Suprapubic skin (tissue), 4 donors: ENCODE results near the gene BATF. TPM values are rescaled to one million over a fixed set of nuclear protein-coding genes. Genes with fewer than 3 reads are reported as not detected.

Experiments used
- DNase-seq, 2 donors: peaks; one replicate each; pipeline ENCODE4 v3.0.0-alpha.2; 2019; ENCODE audit warnings: low spot score in 2 of 2
- H3K27ac ChIP-seq: fragments of 200-600 bp; sonication (generic); one replicate; pipeline ENCODE4 v1.5.1; 2019
- H3K27me3 ChIP-seq: fragments of 200-600 bp; sonication (generic); one replicate; pipeline ENCODE4 v1.5.1; 2019
- H3K36me3 ChIP-seq: fragments of 200-600 bp; sonication (generic); one replicate; pipeline ENCODE4 v1.5.1; 2019
- H3K4me1 ChIP-seq: fragments of 200-600 bp; sonication (generic); one replicate; pipeline ENCODE4 v1.5.1; 2019
- H3K4me3 ChIP-seq: fragments of 200-600 bp; sonication (generic); one replicate; pipeline ENCODE4 v1.5.1; 2019; ENCODE audit warnings: mild to moderate bottlenecking
- H3K9me3 ChIP-seq: fragments of 200-600 bp; sonication (generic); one replicate; pipeline ENCODE4 v1.5.1; 2019
- EP300 ChIP-seq: sonication (generic); formaldehyde crosslinking; IDR thresholded peaks from one replicate; pipeline ENCODE4 v1.6.1; 2017; ENCODE audit warnings: antibody characterized with exemption
- POLR2A ChIP-seq, 2 donors: fragments of 450-650 bp; IDR thresholded peaks; one replicate each; pipeline ENCODE4 v1.6.1; 2017; ENCODE audit warnings: antibody characterized with exemption in 2 of 2, mild to moderate bottlenecking in 2 of 2, moderate library complexity in 2 of 2
- POLR2AphosphoS5 ChIP-seq, 3 donors: sonication (generic); formaldehyde crosslinking; IDR thresholded peaks; one replicate each; pipeline ENCODE4 v1.6.1; 2017; ENCODE audit warnings: antibody characterized with exemption in 3 of 3
- WGBS: methylation state at CpG from one replicate; pipeline ENCODE4 v1.1.5; 2018; 5-methylcytosine and 5-hydroxymethylcytosine counted together
- total RNA-seq, 4 donors: library from RNA; depleted of rRNA; stranded (reverse); fragments of >200 nt; gene quantifications; one replicate each; pipeline ENCODE4 v1.1.0, GENCODE V29; 2016
- TF ChIP-seq, protein P1 (sequence below), 2 donors: fragments of 200-600 bp in 1 of 2; fragments of 450-650 bp in 1 of 2; sonication (generic) in 1 of 2; IDR thresholded peaks; one replicate each; pipeline ENCODE4 v1.5.1; 2016 to 2019; ENCODE audit warnings: antibody characterized with exemption in 2 of 2, mild to moderate bottlenecking in 1 of 2, moderate library complexity in 1 of 2

Gene BATF
- total RNA-seq, 4 donors from 2014 or later = 1.1 to 4.2 (median 1.1) TPM; not detected in 1

DNA sequence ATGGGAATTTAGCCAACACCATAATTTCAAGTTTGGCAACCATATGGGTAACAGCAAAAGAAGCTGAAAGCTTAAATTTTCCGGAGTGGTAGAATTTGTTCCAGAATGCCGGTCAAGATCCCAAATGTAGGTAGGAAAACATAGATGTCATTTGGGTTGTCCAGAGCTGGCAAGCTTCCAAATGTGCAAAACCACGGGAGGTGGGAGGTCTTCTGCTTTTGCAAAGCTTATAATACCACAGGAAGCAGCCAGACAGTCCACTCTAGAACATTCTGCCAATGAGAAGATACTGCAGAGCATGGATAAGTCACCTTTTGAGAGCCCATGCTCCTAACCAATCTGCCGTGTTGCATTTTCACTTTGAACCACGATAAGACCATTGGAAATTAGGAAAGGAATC is 26.4 kb upstream of the BATF start:
- no peak for DNase-seq
- no peaks in the 10 kb centered on the region for H3K36me3 ChIP-seq
- no peaks in the 10 kb centered on the region for H3K9me3 ChIP-seq
- H3K27ac ChIP-seq = no peak overlapping the region
- H3K4me3 ChIP-seq = no peak overlapping the region
- H3K4me1 ChIP-seq = no peaks in the 10 kb centered on the region
- TF ChIP-seq EP300 (no peak), POLR2AphosphoS5 (IDR thresholded peaks at IDR 0.05) (no peak), POLR2A (IDR thresholded peaks at IDR 0.05) (no peak)
- TF ChIP-seq, protein P1, sequence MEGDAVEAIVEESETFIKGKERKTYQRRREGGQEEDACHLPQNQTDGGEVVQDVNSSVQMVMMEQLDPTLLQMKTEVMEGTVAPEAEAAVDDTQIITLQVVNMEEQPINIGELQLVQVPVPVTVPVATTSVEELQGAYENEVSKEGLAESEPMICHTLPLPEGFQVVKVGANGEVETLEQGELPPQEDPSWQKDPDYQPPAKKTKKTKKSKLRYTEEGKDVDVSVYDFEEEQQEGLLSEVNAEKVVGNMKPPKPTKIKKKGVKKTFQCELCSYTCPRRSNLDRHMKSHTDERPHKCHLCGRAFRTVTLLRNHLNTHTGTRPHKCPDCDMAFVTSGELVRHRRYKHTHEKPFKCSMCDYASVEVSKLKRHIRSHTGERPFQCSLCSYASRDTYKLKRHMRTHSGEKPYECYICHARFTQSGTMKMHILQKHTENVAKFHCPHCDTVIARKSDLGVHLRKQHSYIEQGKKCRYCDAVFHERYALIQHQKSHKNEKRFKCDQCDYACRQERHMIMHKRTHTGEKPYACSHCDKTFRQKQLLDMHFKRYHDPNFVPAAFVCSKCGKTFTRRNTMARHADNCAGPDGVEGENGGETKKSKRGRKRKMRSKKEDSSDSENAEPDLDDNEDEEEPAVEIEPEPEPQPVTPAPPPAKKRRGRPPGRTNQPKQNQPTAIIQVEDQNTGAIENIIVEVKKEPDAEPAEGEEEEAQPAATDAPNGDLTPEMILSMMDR (IDR thresholded peaks at IDR 0.05) = no peak
- H3K27me3 ChIP-seq = no peaks in the 10 kb centered on the region
- 71% methylated on average over 5 of the region's 5 CpGs for WGBS

DNA sequence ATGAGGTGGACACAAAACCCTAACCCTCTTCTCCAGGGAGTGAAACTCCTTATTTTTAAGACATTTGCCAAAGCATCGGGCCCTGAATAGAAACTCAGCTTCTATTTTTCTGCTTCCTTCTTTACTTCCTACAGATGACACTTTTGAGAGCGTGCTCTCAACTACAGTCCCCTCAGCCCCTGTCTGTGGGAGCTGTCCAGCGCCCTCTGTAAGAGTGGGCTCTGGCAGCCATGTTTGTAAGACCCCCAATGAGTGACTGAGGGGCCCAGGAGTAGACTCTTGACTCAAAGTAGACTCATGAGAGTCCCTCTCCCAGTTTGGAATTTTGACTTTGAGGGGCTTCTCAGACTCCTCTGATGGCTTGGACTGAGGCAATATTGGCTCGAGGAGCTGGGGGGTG is 25.5 kb upstream of the BATF start:
- Histone ChIP-seq H3K4me1 (no peaks in the 10 kb centered on the region), H3K4me3 (no peak overlapping the region), H3K36me3 (no peaks in the 10 kb centered on the region), H3K27me3 (no peaks in the 10 kb centered on the region), H3K27ac (no peak overlapping the region), H3K9me3 (no peaks in the 10 kb centered on the region)
- no peak for TF ChIP-seq POLR2AphosphoS5 (IDR thresholded peaks at IDR 0.05)
- no peak for TF ChIP-seq EP300
- TF ChIP-seq POLR2A (IDR thresholded peaks at IDR 0.05) = no peak
- TF ChIP-seq, protein P1 (IDR thresholded peaks at IDR 0.05) = no peak
- DNase-seq = no peak
- WGBS = 96% methylated on average over 4 of the region's 4 CpGs

DNA sequence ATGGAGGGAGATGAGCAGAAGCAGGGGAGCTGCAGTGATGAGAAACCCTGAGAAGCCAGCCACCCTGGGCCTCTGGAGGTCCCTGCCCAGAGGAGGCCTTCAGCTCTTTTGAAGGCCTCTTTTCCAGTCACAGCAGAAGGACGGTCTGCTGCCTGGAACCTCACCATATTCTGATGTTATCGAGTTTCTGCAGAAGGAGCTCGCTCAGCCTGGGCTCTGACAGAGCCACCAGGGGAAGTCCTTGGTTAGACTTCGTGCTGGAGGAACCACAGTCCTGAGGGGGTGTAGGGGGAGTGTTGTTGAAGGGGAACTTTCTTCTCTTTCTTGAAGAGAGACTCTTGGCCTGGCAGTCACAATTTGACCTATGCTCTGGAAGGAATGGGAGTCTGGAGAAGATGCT is 25.1 kb upstream of the BATF start:
- 86% methylated on average over 1 of the region's 4 CpGs for WGBS
- DNase-seq = no peak
- Histone ChIP-seq H3K27me3 (no peaks in the 10 kb centered on the region), H3K9me3 (no peaks in the 10 kb centered on the region), H3K4me1 (no peaks in the 10 kb centered on the region), H3K4me3 (no peak overlapping the region), H3K27ac (no peak overlapping the region), H3K36me3 (no peaks in the 10 kb centered on the region)
- TF ChIP-seq EP300 = no peak
- TF ChIP-seq POLR2AphosphoS5 (IDR thresholded peaks at IDR 0.05) = no peak
- TF ChIP-seq POLR2A (IDR thresholded peaks at IDR 0.05) = no peak
- TF ChIP-seq, protein P1 (IDR thresholded peaks at IDR 0.05) = no peak

DNA sequence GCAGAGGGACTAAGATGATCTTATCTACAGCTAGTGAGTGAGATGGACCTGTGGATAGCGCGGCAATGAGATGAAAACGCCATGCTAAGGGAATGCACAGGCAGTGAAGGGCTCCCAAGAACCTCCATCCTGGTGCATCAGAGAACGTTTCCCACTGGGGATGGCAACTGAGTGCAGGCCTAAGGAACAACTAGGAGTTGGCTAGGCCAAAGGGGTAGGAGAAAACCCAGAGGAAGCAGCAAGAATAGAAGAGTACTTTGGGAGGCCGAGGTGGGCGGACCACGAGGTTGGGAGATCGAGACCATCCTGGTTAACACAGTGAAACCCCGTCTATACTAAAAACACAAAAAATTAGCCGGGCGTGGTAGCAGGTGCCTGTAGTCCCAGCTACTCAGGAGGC is 24.6 kb upstream of the BATF start:
- no peak for DNase-seq
- Histone ChIP-seq H3K27me3 (no peaks in the 10 kb centered on the region), H3K4me3 (no peak overlapping the region), H3K36me3 (no peaks in the 10 kb centered on the region), H3K9me3 (no peaks in the 10 kb centered on the region), H3K4me1 (no peaks in the 10 kb centered on the region), H3K27ac (no peak overlapping the region)
- TF ChIP-seq, protein P1 (IDR thresholded peaks at IDR 0.05) = no peak
- TF ChIP-seq POLR2AphosphoS5 (IDR thresholded peaks at IDR 0.05) (no peak), EP300 (no peak), POLR2A (IDR thresholded peaks at IDR 0.05) (no peak)
- 93% methylated on average over 11 of the region's 11 CpGs for WGBS

DNA sequence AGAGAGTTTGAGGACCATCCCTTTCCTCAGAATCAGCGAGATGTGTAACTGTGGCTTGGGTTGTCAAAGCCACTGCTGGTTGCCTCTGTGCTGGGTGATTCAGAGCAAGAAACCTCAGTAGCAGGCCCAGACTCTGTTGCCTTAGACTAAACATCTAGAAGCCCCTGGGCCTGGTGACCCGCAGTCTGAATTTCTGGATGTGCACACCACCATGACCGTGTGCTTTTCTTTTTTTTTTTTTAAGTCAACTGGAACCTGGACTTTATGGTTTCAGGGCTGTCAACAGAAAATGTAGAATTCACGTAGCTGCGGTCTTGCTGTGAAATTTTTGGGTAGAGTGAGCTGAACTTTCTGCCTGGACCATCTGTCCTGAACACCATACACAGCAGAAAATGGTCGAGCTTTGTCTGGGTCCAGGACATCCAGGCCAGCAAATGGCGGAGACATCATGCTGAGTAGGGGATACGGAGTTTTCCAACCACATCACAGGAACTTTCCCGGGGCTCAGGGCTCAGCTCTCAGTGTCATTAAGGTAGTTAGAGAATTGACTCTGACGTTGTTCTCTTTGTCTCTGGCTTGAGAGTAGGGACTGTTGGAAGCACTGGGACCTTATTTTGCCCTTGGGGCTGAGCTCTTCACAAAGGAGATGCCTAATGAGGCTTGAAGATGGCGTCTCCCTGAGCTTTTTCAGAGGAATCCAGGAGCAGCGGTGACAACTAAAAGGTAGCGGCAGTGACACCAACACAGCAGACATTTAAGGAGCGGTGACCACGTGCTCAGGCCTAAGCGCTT is 23.0 kb upstream of the BATF start:
- H3K36me3 ChIP-seq = no peaks in the 10 kb centered on the region
- H3K4me1 ChIP-seq = no peaks in the 10 kb centered on the region
- no peak for TF ChIP-seq POLR2AphosphoS5 (IDR thresholded peaks at IDR 0.05)
- TF ChIP-seq EP300 = no peak
- TF ChIP-seq POLR2A (IDR thresholded peaks at IDR 0.05) = no peak
- TF ChIP-seq, protein P1 (IDR thresholded peaks at IDR 0.05) = no peak
- no peak overlapping the region for H3K27ac ChIP-seq
- DNase-seq = no peak
- H3K27me3 ChIP-seq = no peaks in the 10 kb centered on the region
- H3K4me3 ChIP-seq = no peak overlapping the region
- H3K9me3 ChIP-seq = no peaks in the 10 kb centered on the region
- whole genome bisulfite sequencing = 86% methylated on average over 15 of the region's 16 CpGs
